Tibial nerve (tissue), 4 donors: ENCODE data around the gene SLX4IP. TPM values are rescaled to one million over a fixed set of nuclear protein-coding genes. Genes with fewer than 3 reads are reported as not detected.
A peak's percentile ranks its signal among the peaks of the same experiment; 100 is the strongest.

Experiments used
- DNase-seq, 2 donors: peaks; one replicate each; pipeline ENCODE4 v3.0.0-alpha.2; 2019; ENCODE audit warnings: low spot score in 2 of 2
- H3K27ac ChIP-seq, 4 donors: fragments of 200-600 bp; sonication (generic) in 3 of 4; one replicate each; pipeline ENCODE4 v1.5.1; 2017 to 2019; ENCODE audit warnings: mild to moderate bottlenecking in 1 of 4
- H3K27me3 ChIP-seq, 2 donors: fragments of 200-600 bp; sonication (generic) in 1 of 2; one replicate each; pipeline versions ENCODE4 v1.5.1 to v1.6.0; 2017 to 2019
- H3K36me3 ChIP-seq, 3 donors: fragments of 200-600 bp; sonication (generic); one replicate each; pipeline ENCODE4 v1.5.1; 2018 to 2019
- H3K4me1 ChIP-seq, 4 donors: fragments of 200-600 bp; sonication (generic) in 3 of 4; one replicate each; pipeline ENCODE4 v1.5.1; 2017 to 2019
- H3K4me3 ChIP-seq, 4 donors: fragments of 200-600 bp; sonication (generic) in 3 of 4; one replicate each; pipeline ENCODE4 v1.5.1; 2017 to 2019; ENCODE audit warnings: mild to moderate bottlenecking in 1 of 4, moderate library complexity in 1 of 4
- H3K9me3 ChIP-seq, 4 donors: fragments of 200-600 bp; sonication (generic) in 3 of 4; one replicate each; pipeline ENCODE4 v1.5.1; 2017 to 2019
- CTCF ChIP-seq, 5 experiments: fragments of 200-600 bp in 3 of 5; fragments of 450-650 bp in 2 of 5; sonication (generic) in 3 of 5; IDR thresholded peaks; one replicate each; pipeline ENCODE4 v1.5.1; 2016 to 2019; ENCODE audit warnings: antibody characterized with exemption in 5 of 5, mild to moderate bottlenecking in 3 of 5, moderate library complexity in 2 of 5
- EP300 ChIP-seq, 2 donors: sonication (generic); formaldehyde crosslinking; IDR thresholded peaks; one replicate each; pipeline ENCODE4 v1.6.1; 2017; ENCODE audit warnings: antibody characterized with exemption in 2 of 2, mild to moderate bottlenecking in 1 of 2
- POLR2A ChIP-seq, 2 donors: fragments of 450-650 bp; IDR thresholded peaks; one replicate each; pipeline ENCODE4 v1.6.1; 2017; ENCODE audit warnings: antibody characterized with exemption in 2 of 2, mild to moderate bottlenecking in 2 of 2, moderate library complexity in 2 of 2
- WGBS, 2 donors: methylation state at CpG; one replicate each; pipeline ENCODE4 v1.1.5; 2018; 5-methylcytosine and 5-hydroxymethylcytosine counted together
- total RNA-seq, 4 donors: library from RNA; depleted of rRNA; stranded (reverse); fragments of >200 nt; gene quantifications; one replicate each; pipeline ENCODE4 v1.1.0, GENCODE V29; 2016

Gene SLX4IP
- total RNA-seq, 4 donors from 2014 or later, result 3.3 to 5.7 (median 3.5) TPM

DNA sequence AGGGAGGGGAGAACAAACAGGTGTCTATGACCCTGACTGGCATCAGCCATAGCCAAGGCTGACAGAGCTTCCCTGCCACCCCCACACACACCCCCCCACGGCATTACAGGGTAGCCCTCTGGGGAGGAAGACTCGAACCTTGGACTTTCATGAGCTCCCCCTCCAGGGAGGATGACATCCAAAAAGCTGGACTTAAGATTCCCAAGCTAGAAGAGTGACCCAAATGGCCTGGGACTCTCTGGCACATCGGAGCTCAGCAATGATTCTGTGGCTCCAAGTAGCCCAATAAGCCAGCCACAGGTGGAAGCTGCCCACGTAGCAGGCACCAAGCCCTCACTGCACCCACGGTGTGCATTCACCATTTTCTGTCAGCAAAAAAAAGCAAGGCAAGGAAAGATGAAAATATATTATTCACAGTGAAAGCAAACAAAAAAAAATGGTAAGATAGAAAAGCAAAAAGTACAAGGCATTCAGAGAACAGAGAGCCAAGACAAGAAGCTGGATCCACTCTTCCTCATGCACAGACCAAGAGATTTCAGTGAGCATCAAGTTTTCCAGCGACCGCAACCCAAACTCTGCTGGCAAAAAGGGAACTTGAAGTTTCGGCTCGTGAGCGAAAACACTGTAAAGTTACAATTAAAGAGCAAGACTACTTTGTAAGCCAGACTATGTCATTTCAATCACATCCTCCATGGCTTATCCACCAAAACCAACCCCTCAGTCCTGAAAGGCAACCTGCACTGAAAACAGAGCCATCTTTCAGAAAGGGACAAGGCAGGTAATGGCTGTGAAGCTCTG, 227.8 kb downstream of the SLX4IP start:
- Histone ChIP-seq H3K4me3 (no peak overlapping the region), H3K27me3 (no peaks in the 10 kb centered on the region), H3K36me3 (peaks cover 0 to 47% (median 2%) of the 10 kb centered on the region in 3 donors), H3K9me3 (no peaks in the 10 kb centered on the region), H3K4me1 (peaks cover 0 to 81% (median 16%) of the 10 kb centered on the region in 4 donors), H3K27ac (peak overlapping the region in 3 of 4 donors; percentile 24 to 75 (median 64))
- WGBS, 2 donors, result 51 to 66% methylated on average over 10 of the region's 10 CpGs
- no peak for DNase-seq
- TF ChIP-seq CTCF (IDR thresholded peaks at IDR 0.05), result no peak
- TF ChIP-seq EP300 (IDR thresholded peaks at IDR 0.05), result peak in 1 of 2 donors; percentile 7
- no peak for TF ChIP-seq POLR2A (IDR thresholded peaks at IDR 0.05)

GRCh38 chr20:10663756-10664155, 228.7 kb downstream of the SLX4IP start:
- Histone ChIP-seq H3K36me3 (peaks cover 0 to 40% (median 0%) of the 10 kb centered on the region in 3 donors), H3K9me3 (no peaks in the 10 kb centered on the region), H3K27me3 (no peaks in the 10 kb centered on the region), H3K4me1 (peaks cover 0 to 90% (median 16%) of the 10 kb centered on the region in 4 donors), H3K27ac (peak overlapping the region in 3 of 4 donors; percentile 24 to 75 (median 64)), H3K4me3 (no peak overlapping the region)
- TF ChIP-seq POLR2A (IDR thresholded peaks at IDR 0.05) (no peak), EP300 (IDR thresholded peaks at IDR 0.05) (no peak), CTCF (IDR thresholded peaks at IDR 0.05) (no peak)
- WGBS, 2 donors, result 42 to 47% methylated on average over 8 of the region's 8 CpGs
- DNase-seq, result no peak

GRCh38 chr20:10665027-10665561, 230.0 kb downstream of the SLX4IP start:
- WGBS, 2 donors, result 38 to 49% methylated on average over 7 of the region's 7 CpGs
- no peak for DNase-seq
- peaks cover 0 to 92% (median 17%) of the 10 kb centered on the region in 4 donors for H3K4me1 ChIP-seq
- no peaks in the 10 kb centered on the region for H3K9me3 ChIP-seq
- TF ChIP-seq EP300 (IDR thresholded peaks at IDR 0.05), result no peak
- no peak for TF ChIP-seq POLR2A (IDR thresholded peaks at IDR 0.05)
- no peak for TF ChIP-seq CTCF (IDR thresholded peaks at IDR 0.05)
- H3K4me3 ChIP-seq, result no peak overlapping the region
- peaks cover 0 to 40% (median 0%) of the 10 kb centered on the region in 3 donors for H3K36me3 ChIP-seq
- no peaks in the 10 kb centered on the region for H3K27me3 ChIP-seq
- peak overlapping the region in 3 of 4 donors; percentile 28 to 87 (median 56) for H3K27ac ChIP-seq

GRCh38 chr20:10665791-10666190, 230.7 kb downstream of the SLX4IP start:
- Histone ChIP-seq H3K27ac (peak overlapping the region; percentile 35 to 87 (median 62)), H3K9me3 (no peaks in the 10 kb centered on the region), H3K36me3 (peaks cover 0 to 37% (median 0%) of the 10 kb centered on the region in 3 donors), H3K4me1 (peaks cover 0 to 91% (median 18%) of the 10 kb centered on the region in 4 donors), H3K27me3 (no peaks in the 10 kb centered on the region), H3K4me3 (no peak overlapping the region)
- 59 to 66% methylated on average over 6 of the region's 6 CpGs for WGBS, 2 donors
- peak in 1 of 2 donors; percentile 52 for DNase-seq
- no peak for TF ChIP-seq POLR2A (IDR thresholded peaks at IDR 0.05)
- TF ChIP-seq EP300 (IDR thresholded peaks at IDR 0.05), result peak in 1 of 2 donors; percentile 41

DNA sequence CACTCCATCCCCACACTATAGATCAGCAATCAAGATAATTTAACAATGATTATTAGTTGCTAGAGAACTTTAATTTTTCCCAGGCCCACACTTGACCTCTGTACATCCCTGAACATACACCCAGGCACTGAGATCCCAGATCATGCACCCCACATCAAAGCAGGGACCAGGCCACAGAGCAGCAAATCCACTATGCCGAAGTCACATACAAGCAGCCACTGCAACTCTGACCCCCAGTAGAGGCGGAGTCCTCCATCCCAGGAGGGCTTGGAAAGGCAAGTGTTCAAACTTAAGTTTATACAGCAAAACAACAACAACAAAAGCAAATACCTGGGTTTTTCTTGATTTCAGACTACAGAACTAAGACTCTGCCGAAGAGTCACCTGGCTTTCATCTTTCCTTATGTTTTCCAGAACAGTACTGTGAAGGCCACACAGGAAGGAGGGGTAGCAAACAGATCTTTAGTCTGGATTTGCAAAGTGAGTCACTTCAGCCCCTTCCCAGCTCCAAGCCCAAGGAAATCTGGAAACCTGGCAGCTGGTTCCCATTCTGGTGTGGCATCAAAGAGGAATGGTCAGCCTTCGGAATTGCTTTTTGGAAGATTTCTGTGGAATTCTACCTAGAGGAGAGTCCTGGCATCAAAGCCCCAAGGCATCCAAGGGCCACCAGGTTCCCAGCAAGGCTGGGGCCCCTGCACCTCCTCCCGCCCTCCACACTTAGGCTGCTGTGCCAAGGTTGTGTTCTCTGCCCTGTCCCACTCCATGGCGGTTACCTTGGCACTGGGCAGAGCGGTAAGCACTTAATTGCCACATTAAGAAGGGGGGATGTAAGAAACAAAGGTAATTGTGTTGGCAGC, 231.3 kb downstream of the SLX4IP start:
- Histone ChIP-seq H3K36me3 (peaks cover 0 to 30% (median 0%) of the 10 kb centered on the region in 3 donors), H3K27me3 (no peaks in the 10 kb centered on the region), H3K4me3 (peak overlapping the region in 1 of 4 donors; percentile 23), H3K27ac (peak overlapping the region; percentile 35 to 87 (median 62)), H3K9me3 (no peaks in the 10 kb centered on the region), H3K4me1 (peaks cover 0 to 91% (median 22%) of the 10 kb centered on the region in 4 donors)
- no peak for DNase-seq
- TF ChIP-seq EP300 (IDR thresholded peaks at IDR 0.05), result no peak
- TF ChIP-seq POLR2A (IDR thresholded peaks at IDR 0.05), result no peak
- TF ChIP-seq CTCF (IDR thresholded peaks at IDR 0.05), result no peak
- 50 to 59% methylated on average over 7 of the region's 7 CpGs for WGBS, 2 donors
